ENCODE data around the gene BIRC6.

- no peak for TF ChIP-seq CTCF (IDR thresholded peaks at IDR 0.05)
- no peak for TF ChIP-seq POLR2A (IDR thresholded peaks at IDR 0.05)
Observed at GRCh38 chr2:32559136-32559535, 202.3 kb downstream of the BIRC6 start.

Measured in adrenal gland (tissue), 5 donors.